Measurements from ENCODE around the gene RCBTB1.
"Not testable (repeated sequence)": the region's sequence is repeated elsewhere in the genome, so short reads cannot be mapped to it uniquely, and the experiment has no call there.

Gene RCBTB1

GRCh38 chr13:49604570-49604969, 19.2 kb upstream of the RCBTB1 start:
- no peak for DNase-seq (ENCODE audit: low read depth)

- not testable (repeated sequence) for DNase-seq (ENCODE audit: low read depth)
Measured at GRCh38 chr13:49602615-49603014, 17.3 kb upstream of the RCBTB1 start.

GRCh38 chr13:49602005-49602404, 16.6 kb upstream of the RCBTB1 start:
- DNase-seq (ENCODE audit: low read depth) = no peak

- no peak for DNase-seq (ENCODE audit: low read depth)
Measured at GRCh38 chr13:49597043-49597641, 11.8 kb upstream of the RCBTB1 start.

GRCh38 chr13:49596221-49596620, 10.9 kb upstream of the RCBTB1 start:
- DNase-seq (ENCODE audit: low read depth) = no peak

GRCh38 chr13:49594576-49594975, 9.2 kb upstream of the RCBTB1 start:
- no peak for DNase-seq (ENCODE audit: low read depth)

- DNase-seq (ENCODE audit: low read depth) = not testable (repeated sequence)
Measured at GRCh38 chr13:49593876-49594275, 8.5 kb upstream of the RCBTB1 start.

GRCh38 chr13:49590714-49591113, 5.4 kb upstream of the RCBTB1 start:
- DNase-seq (ENCODE audit: low read depth) = not testable (repeated sequence)

- no peak for DNase-seq (ENCODE audit: low read depth)
Measured at GRCh38 chr13:49587311-49587847, 2.0 kb upstream of the RCBTB1 start.

GRCh38 chr13:49586717-49587116, 1.4 kb upstream of the RCBTB1 start:
- no peak for DNase-seq (ENCODE audit: low read depth)

- no peak for DNase-seq (ENCODE audit: low read depth)
Measured at GRCh38 chr13:49584771-49585182, 581 bp downstream of the RCBTB1 start.

- DNase-seq (ENCODE audit: low read depth) = no peak
Measured at GRCh38 chr13:49580980-49581680, 4.2 kb downstream of the RCBTB1 start.

GRCh38 chr13:49579501-49579900, 5.9 kb downstream of the RCBTB1 start:
- no peak for DNase-seq (ENCODE audit: low read depth)

- no peak for DNase-seq (ENCODE audit: low read depth)
Measured at GRCh38 chr13:49571299-49572240, 13.8 kb downstream of the RCBTB1 start.

- DNase-seq (ENCODE audit: low read depth) = no peak
Measured at GRCh38 chr13:49569993-49570689, 15.2 kb downstream of the RCBTB1 start.

GRCh38 chr13:49567491-49567890, 17.9 kb downstream of the RCBTB1 start:
- no peak for DNase-seq (ENCODE audit: low read depth)

GRCh38 chr13:49566461-49566860, 18.9 kb downstream of the RCBTB1 start:
- no peak for DNase-seq (ENCODE audit: low read depth)

- DNase-seq (ENCODE audit: low read depth) = not testable (repeated sequence)
Measured at GRCh38 chr13:49565461-49565860, 19.9 kb downstream of the RCBTB1 start.

- no peak for DNase-seq (ENCODE audit: low read depth)
Measured at GRCh38 chr13:49563516-49563915, 21.8 kb downstream of the RCBTB1 start.

- DNase-seq (ENCODE audit: low read depth) = no peak
Measured at GRCh38 chr13:49561062-49561410, 24.3 kb downstream of the RCBTB1 start.

- DNase-seq (ENCODE audit: low read depth) = no peak
Measured at GRCh38 chr13:49560270-49561061, 24.9 kb downstream of the RCBTB1 start.

Measured in stimulated activated CD8-positive, alpha-beta memory T cell treated with anti-CD3 and anti-CD28 coated beads, Interleukin-12 subunit alpha, Interleukin-12 subunit beta, amount 100 ng/mL, for 4 hours (primary cell).